ES-I3 (cell line): ENCODE measurements around the gene FZD1.
"Not testable (repeated sequence)": the region's sequence is repeated elsewhere in the genome, so short reads cannot be mapped to it uniquely, and the experiment has no call there.

Source experiments
- H3K36me3 ChIP-seq: 2 replicates; pipeline ENCODE4 v1.6.1; 2013; ENCODE audit warnings: mild to moderate bottlenecking, low read length, control low read depth, moderate library complexity; ENCODE audit not compliant: insufficient read depth
- H3K4me1 ChIP-seq: 2 replicates; pipeline ENCODE4 v1.6.1; 2013; ENCODE audit warnings: mild to moderate bottlenecking, control low read depth, low read length; ENCODE audit not compliant: insufficient read depth
- H3K9ac ChIP-seq: 2 replicates; pipeline ENCODE4 v1.6.1; 2013; ENCODE audit warnings: low read depth, mild to moderate bottlenecking, low read length, moderate library complexity
- H3K9me3 ChIP-seq: 2 replicates; pipeline ENCODE4 v1.6.1; 2013; ENCODE audit warnings: mild to moderate bottlenecking, low read length, moderate library complexity; ENCODE audit not compliant: control insufficient read depth, insufficient read depth

Gene FZD1

GRCh38 chr7:91299952-91300775, 35.9 kb downstream of the FZD1 start:
- Histone ChIP-seq H3K9ac (no peak overlapping the region), H3K4me1 (no peaks in the 10 kb centered on the region), H3K36me3 (no peaks in the 10 kb centered on the region), H3K9me3 (no peaks in the 10 kb centered on the region)

- no peaks in the 10 kb centered on the region for H3K4me1 ChIP-seq
- no peak overlapping the region for H3K9ac ChIP-seq
- no peaks in the 10 kb centered on the region for H3K36me3 ChIP-seq
- H3K9me3 ChIP-seq = no peaks in the 10 kb centered on the region
These were observed 38.6 kb downstream of the FZD1 start for GRCh38 chr7:91302794-91303193.

DNA sequence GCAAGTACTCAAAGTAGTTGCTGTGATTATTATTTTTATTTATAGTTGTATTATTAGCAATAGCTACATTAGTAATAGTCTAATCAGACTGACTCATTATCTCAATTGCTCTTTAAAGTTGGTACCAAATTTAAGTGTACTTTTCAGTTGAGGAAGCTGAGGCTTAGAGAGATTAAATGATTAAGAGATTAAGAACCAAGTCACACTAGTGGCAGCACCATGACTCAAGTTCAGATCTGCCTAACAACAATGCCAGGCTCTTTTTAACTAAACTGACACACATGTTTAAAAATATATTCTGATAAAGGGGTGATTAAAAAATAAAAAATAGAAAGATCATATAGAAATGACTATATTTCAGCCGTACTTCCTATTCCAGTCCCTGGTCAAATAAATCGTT, 42.0 kb downstream of the FZD1 start:
- Histone ChIP-seq H3K9ac (no peak overlapping the region), H3K4me1 (peaks cover 6% of the 10 kb centered on the region; the same call in 1 of the 2 replicates), H3K9me3 (no peaks in the 10 kb centered on the region), H3K36me3 (no peaks in the 10 kb centered on the region)

GRCh38 chr7:91307467-91307866, 43.2 kb downstream of the FZD1 start:
- no peaks in the 10 kb centered on the region for H3K36me3 ChIP-seq
- peaks cover 6% of the 10 kb centered on the region; the same call in 1 of the 2 replicates for H3K4me1 ChIP-seq
- no peak overlapping the region for H3K9ac ChIP-seq
- no peaks in the 10 kb centered on the region for H3K9me3 ChIP-seq

DNA sequence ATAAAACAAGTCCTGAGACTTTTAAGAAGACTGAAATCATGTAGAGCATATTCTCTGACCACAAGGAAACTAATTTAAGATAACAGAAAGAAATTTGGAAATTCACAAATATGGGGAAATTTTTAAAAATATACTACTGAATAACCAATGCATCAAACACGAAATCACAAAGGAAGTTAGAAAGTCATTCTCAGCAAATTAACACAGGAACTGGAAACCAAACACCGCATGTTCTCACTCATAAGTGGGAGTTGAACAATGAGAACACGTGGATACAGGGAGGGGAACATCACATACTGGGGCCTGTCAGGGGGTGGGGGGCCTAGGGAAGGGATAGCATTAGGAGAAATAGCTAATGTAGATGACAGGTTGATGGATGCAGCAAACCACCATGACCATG, 44.0 kb downstream of the FZD1 start:
- H3K9ac ChIP-seq, H3K4me1 ChIP-seq, H3K9me3 ChIP-seq, H3K36me3 ChIP-seq: not testable (repeated sequence)

DNA sequence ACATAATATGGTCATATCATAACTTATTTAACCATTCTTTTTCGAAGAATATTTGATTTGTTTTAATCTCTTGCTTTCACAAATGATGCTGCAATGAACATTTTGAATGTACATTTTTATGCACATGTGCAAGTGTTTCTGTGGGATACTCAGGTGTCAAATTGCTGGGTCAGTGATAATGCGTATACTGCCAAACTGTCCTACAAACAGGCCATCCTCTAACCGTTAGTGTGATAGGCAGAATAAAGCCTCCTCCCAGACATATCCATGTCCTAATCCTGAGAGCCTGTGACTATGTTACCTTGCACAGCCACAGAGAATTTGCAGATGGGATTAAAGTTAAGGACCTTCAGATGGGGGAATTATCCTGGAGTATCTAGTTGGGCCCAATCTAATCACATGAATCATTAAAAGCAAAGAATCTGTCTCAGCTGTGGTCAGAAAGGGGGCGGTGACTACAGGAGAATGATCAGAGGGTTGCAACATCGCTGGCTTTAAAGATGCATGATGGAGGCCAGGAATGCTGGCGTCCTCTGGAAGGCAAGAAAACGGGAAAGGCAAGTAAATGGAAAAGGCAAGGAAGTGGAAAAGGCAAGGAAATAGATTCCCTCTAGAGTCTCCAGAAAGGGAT, 46.7 kb downstream of the FZD1 start:
- no peak overlapping the region for H3K9ac ChIP-seq
- peaks cover 6% of the 10 kb centered on the region; the same call in 1 of the 2 replicates for H3K4me1 ChIP-seq
- no peaks in the 10 kb centered on the region for H3K9me3 ChIP-seq
- H3K36me3 ChIP-seq = no peaks in the 10 kb centered on the region

- no peak overlapping the region for H3K9ac ChIP-seq
- H3K4me1 ChIP-seq = peaks cover 6% of the 10 kb centered on the region; the same call in 1 of the 2 replicates
- H3K9me3 ChIP-seq = no peaks in the 10 kb centered on the region
- no peaks in the 10 kb centered on the region for H3K36me3 ChIP-seq
These were observed 47.6 kb downstream of the FZD1 start for GRCh38 chr7:91311839-91312238.

DNA sequence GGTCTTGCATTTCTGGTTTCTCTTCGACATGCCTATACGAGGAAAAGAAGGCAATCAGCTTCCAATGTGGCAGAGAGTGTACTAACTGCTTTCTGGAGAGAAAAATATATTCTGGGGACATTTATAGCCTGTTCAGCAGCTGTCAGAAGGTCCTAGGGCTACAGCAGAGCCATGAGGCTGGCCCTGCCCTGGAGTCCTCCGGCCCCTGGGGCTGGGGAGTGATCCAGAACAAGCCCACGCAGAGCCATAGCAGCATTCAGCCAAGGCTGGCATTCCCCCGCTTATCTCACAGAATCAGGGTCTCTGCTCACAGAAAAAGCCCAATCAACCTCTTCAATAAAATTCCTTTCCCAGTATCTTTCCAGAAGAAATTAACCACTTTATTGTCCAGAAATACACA, 48.9 kb downstream of the FZD1 start:
- no peaks in the 10 kb centered on the region for H3K36me3 ChIP-seq
- H3K9me3 ChIP-seq = no peaks in the 10 kb centered on the region
- no peak overlapping the region for H3K9ac ChIP-seq
- H3K4me1 ChIP-seq = peaks cover 6% of the 10 kb centered on the region; the same call in 1 of the 2 replicates

DNA sequence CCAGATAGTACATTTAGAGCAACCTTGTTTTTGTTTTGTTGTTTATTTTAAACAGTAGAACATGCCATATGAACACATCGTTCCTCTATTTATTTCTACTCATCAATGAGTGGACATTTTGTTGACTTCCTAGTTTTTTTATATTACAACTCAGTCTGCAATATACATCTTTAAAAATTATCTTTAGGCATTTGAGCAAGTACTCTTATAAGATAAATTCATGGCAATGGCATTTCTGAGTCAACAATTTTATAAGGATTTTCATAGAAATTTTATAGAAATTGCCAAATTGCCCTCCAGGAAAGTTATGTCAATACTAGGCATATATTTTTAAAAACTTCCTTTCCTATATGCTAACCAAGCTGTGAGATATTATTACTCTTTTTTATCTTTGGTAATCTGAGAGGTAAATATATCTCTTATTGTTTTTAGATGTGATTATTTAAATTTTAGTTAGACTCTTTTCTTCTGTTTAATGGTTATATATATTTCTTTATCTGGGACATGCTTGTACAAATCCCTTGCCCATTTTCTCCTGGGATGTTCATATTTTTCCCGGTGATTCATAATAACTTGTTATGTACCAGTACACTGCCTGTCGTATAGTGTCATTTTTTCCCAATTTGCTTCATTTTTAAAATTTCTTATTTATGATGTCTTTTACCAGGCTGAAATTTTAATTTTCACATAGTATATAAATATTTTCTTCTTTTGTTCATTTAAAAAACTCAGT, 50.5 kb downstream of the FZD1 start:
- Histone ChIP-seq H3K4me1 (peaks cover 6% of the 10 kb centered on the region; the same call in 1 of the 2 replicates), H3K9ac (no peak overlapping the region), H3K9me3 (no peaks in the 10 kb centered on the region), H3K36me3 (no peaks in the 10 kb centered on the region)

DNA sequence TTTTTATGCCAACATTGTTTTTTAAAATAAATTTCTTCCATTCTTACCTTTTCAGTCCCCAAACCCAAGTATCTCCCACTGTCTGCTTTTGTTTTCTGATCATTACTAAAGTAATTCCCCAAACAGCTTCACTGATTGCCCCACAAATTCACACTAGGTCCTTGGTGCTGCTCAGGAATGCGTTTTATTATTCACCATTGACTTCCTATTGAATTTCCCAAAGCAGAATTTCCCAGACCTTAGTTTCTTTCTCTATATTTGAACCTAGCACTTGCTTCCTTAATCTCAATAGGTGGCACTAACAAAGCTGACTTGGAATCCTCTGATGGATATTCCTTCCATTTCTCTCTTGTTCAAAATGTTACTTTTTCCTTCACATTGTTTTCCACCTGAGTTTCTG, 52.2 kb downstream of the FZD1 start:
- no peaks in the 10 kb centered on the region for H3K9me3 ChIP-seq
- no peaks in the 10 kb centered on the region for H3K36me3 ChIP-seq
- H3K9ac ChIP-seq = no peak overlapping the region
- H3K4me1 ChIP-seq = no peaks in the 10 kb centered on the region

- Histone ChIP-seq H3K4me1 (no peaks in the 10 kb centered on the region), H3K9me3 (no peaks in the 10 kb centered on the region), H3K36me3 (no peaks in the 10 kb centered on the region), H3K9ac (no peak overlapping the region)
These were observed 55.1 kb downstream of the FZD1 start for GRCh38 chr7:91319351-91319750.

- Histone ChIP-seq H3K9me3 (no peaks in the 10 kb centered on the region), H3K36me3 (no peaks in the 10 kb centered on the region), H3K9ac (no peak overlapping the region), H3K4me1 (no peaks in the 10 kb centered on the region)
These were observed 56.3 kb downstream of the FZD1 start for GRCh38 chr7:91320366-91321078.
